ENCODE measurements around the gene RNF166. TPM values are rescaled to one million over a fixed set of nuclear protein-coding genes. Genes with fewer than 3 reads are reported as not detected.

RNF166 gene
- polyA plus RNA-seq, 4 donors, result 17.0 to 25.4 (median 19.7) TPM

DNA sequence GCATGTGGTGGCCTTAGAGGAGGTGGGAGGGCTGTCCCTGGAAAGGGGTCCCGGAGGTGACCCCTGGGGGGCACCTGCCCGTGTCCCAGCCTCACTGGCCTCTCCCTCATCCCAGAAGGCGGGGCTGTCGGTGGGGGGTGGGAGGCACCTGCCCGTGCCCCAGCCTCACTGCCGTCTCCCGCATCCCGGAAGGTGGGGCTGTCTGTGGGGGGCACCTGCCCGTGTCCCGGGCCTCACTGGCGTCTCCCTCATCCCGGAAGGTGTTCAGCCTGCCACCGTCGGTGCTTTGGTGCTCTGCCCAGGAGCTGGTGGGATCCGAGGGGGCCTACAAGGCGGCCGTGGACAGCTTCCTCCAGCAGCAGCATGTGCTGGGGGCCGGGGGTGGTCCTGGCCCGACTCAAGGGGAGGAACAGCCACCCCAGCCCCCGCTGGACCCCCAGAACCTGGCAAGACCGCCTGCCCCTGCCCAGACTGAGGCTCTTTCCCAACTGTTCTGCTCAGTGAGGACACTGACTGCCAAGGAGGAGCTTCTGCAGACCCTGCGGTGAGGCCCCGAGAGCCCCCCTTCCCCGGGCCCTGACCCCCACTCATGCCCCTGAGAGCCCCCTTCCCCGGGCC lies 6.3 kb upstream of the RNF166 start:
- DNase-seq (ENCODE audit: low read depth in 4 of 4, low spot score in 2 of 4), result no peak

DNA sequence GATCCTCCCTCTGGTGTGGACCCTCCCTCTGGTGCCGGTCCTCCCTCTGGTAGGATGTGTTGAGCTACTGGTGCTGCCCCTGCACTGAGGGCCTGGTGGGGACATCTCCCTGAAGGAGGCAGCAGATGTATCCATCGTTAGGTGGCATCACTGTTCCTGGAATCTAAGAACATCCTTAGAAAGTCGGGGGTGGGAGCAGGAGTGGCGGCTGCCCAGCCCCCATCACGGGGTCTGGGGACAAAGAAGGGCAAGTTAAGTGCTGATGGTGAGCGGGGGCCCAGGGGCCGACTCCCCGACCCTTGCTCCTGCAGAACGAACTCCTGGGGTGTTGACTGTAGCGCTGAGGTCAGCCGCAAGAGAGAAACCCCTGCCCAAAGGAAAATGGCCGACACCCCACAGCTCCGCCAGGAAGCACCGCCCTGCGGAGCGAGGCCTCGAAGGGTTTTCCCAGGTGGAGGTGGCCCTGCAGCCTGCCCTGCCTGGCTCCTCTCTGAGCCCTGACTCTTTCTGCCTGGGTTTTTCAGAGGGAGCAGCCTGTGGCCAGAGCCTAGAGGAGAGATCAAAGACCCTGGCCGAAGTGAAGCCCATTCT lies 5.6 kb upstream of the RNF166 start:
- DNase-seq (ENCODE audit: low read depth in 4 of 4, low spot score in 2 of 4), result no peak

DNA sequence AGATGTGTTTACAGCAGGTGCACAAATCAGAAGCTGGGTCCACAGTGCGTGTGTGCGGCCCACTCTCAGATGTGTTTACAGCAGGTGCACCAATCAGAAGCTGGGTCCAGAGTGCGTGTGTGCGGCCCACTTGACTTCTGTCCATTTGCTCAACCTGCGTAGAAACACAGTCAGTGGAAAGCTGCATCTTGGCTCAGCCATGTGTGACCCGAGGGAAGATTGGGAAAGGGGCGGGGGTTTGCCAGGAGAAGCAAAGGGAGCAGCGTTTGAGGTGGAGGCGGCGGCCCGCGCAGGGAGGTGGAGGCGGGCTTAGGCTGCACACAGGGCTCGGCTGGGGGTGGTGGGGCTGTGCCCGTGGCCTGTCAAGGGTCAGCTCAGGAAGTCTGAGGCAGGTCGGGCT lies 4.3 kb upstream of the RNF166 start:
- DNase-seq (ENCODE audit: low read depth in 4 of 4, low spot score in 2 of 4), result no peak

- DNase-seq (ENCODE audit: low read depth in 4 of 4, low spot score in 2 of 4), result no peak
These were observed 988 bp upstream of the RNF166 start for GRCh38 chr16:88706965-88707826.

DNA sequence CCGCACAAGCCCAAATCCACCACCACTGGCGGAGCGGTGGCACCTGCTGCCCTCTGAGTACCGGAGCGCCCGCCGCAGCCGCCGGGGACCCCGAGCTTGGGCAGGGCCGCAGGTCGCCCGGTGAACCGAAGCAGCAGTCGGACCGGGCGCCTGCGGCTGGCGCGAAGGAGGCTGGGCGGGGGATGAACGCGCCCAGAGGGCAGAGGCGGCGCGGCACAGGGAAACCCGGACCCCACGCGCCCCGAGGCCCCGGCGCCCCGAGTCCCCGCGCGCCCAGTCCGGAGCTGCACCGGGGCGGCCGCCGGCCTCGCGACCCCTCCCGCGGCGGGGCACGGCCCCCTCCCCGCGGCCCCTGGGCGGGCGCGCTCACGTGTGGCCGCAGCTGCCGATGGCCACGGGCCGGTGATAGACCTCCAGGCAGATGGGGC lies 393 bp downstream of the RNF166 start:
- DNase-seq (ENCODE audit: low read depth in 4 of 4, low spot score in 2 of 4), result no peak

DNA sequence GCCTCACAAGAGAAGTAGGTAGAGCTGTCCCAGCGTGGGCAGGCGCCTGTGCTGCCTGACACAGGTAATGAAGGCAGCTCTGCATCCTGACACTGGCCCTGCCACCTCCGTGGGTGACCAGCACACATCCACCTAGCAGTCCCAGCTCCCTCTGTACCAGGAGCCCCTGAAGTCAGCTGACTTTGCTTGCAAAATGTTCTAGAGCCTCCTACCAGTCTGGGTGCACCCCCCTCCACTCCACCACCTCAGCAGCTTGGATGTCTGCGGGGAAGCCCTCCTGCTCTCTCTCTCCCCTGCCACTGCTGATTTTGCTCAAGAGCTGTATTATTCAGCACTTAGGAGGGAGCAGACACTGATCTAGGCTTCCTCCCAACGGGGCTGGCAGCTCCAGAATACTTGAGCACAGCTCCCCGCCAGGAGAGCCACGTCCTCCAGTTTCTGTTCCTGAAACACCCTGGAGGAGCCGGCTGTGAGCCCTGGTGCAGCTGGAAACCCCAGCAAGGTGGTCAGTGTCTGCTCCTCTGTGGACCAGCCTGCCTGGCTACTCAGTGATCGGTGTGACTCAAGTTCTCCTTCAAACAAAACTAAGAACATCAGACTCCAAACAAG lies 1.0 kb downstream of the RNF166 start:
- DNase-seq (ENCODE audit: low read depth in 4 of 4, low spot score in 2 of 4), result no peak

DNA sequence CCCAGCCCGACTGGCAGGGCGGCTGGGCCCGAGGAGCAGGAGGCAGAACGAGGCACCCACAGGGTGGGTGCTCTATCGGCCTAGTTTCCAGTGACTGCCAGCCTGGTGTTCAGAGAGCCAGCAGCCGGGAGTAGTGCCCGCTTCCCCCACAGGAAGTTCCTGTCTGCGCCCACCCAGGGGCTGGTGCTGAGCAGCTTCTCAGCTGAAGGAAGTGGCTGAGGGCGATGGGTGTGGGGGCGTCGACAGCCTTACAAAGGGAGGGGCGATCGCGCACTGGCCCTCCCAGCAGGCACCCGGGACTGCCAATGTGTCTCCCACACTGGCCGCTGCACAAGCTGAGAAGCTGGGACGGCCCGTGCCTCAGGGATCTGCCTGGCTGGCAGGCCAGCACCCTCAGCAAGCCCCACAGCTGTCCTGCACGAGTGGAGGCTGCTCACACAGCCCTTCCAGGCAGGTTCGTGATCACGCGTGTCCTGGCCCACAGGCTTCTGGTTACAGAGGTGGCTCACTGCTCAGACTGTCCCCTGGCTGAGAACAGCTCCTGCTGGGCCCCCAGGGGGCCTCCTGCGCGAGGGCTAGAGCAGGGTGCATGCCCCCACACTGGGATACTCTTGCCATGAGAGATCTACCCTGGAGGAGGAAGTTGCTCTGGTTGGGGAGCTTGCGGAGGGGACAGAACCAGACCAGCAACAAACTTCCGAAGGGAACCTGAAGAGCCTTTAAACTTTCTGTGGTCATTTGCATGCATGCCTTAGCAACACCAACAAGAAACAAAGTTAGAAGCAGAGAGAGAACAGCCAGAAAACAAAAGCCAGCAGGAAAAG lies 2.5 kb downstream of the RNF166 start:
- DNase-seq (ENCODE audit: low read depth in 4 of 4, low spot score in 2 of 4), result no peak

- no peak for DNase-seq (ENCODE audit: low read depth in 4 of 4, low spot score in 2 of 4)
These were observed 3.6 kb downstream of the RNF166 start for GRCh38 chr16:88702371-88703210.

DNA sequence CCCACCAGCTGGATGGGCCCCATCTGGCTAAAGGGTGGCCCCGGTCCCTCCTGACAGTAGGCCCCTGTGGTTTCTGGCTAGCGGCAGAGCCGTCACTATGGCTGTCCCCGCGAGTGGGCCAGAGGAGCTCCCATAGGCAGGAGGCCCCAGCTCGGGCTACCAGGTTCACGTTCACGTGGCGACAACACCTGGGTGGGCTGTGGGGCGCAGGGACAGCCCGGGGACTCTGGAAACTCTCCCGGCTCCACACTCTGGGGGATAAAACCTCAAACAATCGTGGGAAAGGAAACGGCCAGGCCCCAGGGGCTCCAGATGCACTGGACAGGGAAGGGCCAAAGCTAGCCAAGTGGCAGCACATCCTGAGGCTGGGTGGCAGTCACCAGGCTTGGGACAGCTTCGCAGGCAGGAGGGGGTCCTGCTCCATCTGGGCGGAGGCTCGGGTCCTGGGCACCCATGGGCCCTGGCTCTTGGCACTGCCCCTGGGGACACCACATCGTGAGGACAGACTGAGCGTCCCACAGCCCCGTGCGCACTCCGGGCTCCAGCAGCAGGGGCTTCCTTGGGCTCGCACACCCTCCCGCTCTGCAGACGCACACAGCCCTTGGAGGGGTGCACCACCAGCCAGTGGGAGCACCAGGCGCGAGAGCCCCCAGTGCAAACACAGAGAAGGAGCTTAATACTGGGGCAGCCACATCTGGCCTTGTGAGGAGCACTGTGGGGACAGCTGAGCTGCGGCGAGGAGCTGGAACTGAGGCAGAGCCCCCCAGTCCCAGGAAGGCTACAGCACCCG lies 4.4 kb downstream of the RNF166 start:
- DNase-seq (ENCODE audit: low read depth in 4 of 4, low spot score in 2 of 4), result no peak

- DNase-seq (ENCODE audit: low read depth in 4 of 4, low spot score in 2 of 4), result no peak
These were observed 5.3 kb downstream of the RNF166 start for GRCh38 chr16:88700636-88701482.

GRCh38 chr16:88700322-88700635 lies 5.9 kb downstream of the RNF166 start:
- no peak for DNase-seq (ENCODE audit: low read depth in 4 of 4, low spot score in 2 of 4)

DNA sequence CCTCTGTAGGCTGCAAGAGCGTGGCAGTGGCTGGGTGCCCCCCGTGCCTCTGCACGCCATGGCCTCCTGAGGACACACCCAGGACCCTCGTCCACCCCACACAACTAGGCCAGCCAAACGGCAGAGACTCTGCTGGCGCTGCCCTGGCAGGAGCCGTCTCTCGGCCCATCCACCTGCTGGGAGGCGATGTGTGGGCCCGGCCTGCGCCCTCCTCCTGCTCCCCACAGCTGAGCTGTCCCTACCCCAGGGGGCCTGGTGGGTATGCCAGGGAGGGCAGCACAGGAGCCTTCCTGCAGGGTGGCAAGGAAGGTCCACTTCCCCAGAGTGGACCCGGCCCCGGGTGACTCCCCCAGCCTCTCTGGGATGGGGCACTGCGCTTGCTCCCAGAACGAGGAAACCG lies 7.0 kb downstream of the RNF166 start:
- no peak for DNase-seq (ENCODE audit: low read depth in 4 of 4, low spot score in 2 of 4)

- no peak for DNase-seq (ENCODE audit: low read depth in 4 of 4, low spot score in 2 of 4)
These were observed 7.6 kb downstream of the RNF166 start for GRCh38 chr16:88698646-88699045.

DNA sequence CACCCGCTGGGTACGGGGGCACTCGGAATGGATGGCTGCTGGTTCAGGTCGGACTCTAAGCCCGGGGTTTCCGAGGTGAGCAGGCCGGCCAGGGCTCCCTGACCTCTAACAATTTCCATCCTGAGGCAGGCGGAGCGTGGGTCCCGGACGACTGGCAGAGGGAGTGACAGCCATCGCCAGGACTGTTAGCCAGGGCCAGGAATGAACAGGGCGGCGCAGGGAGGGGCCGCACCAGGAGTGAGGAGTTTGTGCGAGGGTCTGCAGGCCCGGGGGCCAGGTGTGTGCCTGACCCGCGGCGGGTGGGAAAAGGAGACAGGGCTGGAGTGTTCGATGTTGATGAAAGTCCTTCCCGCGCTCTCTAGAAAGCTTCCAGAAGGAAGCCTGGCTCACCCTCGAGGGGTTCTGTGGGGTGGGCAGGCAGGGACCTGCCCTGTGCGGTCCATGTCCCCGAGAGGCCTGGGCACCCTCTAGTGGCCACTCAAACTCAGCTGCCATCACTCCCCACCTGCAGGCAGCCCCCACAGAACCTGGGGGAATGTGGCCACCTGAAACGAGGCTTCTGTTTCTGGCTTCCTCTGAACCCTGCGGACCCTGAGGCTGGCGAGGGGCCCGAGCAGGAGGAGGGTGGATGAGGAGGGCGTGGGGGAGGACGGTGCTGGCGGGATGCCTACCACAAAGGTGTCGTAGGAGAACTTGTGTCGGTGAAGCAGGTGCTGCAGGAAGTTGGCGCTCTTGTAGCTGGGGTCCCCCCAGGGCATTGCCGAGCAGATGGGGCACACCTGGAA lies 8.2 kb downstream of the RNF166 start:
- no peak for DNase-seq (ENCODE audit: low read depth in 4 of 4, low spot score in 2 of 4)

- DNase-seq (ENCODE audit: low read depth in 4 of 4, low spot score in 2 of 4), result no peak
These were observed 8.9 kb downstream of the RNF166 start for GRCh38 chr16:88697116-88697830.

DNA sequence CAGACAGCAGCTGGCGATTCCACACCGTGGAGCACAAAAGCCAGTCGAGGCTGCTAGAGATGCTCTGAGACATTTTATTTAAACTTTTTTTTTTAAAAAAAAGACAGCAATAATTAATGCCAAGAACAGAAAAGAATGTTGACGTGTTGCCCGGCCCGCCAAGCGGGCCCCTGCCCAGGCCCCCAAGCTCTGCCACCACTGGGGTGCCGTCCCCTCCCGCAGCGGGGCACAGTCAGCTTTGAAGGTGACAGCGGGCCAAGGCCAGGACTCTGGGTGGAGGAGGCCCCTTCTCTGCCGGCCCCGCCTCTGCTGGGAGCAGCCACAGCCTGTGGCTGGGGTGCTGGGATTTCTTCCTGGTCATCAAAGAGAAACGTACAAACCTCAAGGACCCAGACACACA lies 9.8 kb downstream of the RNF166 start:
- DNase-seq (ENCODE audit: low read depth in 4 of 4, low spot score in 2 of 4), result no peak

GRCh38 chr16:88695753-88696152 lies 10.5 kb downstream of the RNF166 start:
- no peak for DNase-seq (ENCODE audit: low read depth in 4 of 4, low spot score in 2 of 4)

All from left renal cortex interstitium (tissue), 4 donors.